Measurements from ENCODE around the gene NME5. TPM values are rescaled to one million over a fixed set of nuclear protein-coding genes. Genes with fewer than 3 reads are reported as not detected.
"Not testable (repeated sequence)": the region's sequence is repeated elsewhere in the genome, so short reads cannot be mapped to it uniquely, and the experiment has no call there.

NME5 gene
- total and polyA plus RNA-seq, 2 of the 4 experiments (the other 2 are of a cell fraction) = 0.17 to 0.18 TPM

DNA sequence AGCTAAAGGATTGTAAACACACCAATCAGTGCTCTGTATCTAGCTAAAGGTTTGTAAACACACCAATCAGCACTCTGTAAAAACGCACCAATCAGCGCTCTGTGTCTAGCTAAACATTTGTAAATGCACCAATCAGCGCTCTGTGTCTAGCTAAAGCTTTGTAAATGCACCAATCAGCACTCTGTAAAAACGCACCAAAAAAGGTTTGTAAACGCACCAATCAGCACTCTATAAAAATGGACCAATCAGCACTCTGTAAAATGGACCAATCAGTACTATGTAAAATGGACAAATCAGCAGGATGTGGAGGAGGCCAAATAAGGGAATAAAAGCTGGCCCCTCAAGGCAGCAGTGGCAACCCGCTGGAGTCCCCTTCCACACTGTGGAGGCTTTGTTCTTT lies 4.3 kb upstream of the NME5 start:
- H3K4ac ChIP-seq (ENCODE audit: low read depth, low read length); DNase-seq; intact Hi-C loops (cut with micrococcal nuclease); H2BK120ac ChIP-seq (ENCODE audit: low read depth, low read length); H3K79me1 ChIP-seq (ENCODE audit: low read depth in 1 of 2, low read length in 2 of 2); H3K14ac ChIP-seq (replicated peaks; ENCODE audit: low read depth, low read length); H4K20me1 ChIP-seq (ENCODE audit: insufficient read depth, low read length); H3K4me1 ChIP-seq (ENCODE audit: control insufficient read depth, insufficient read depth, low read length); H3K4me2 ChIP-seq (ENCODE audit: low read depth, low read length); ATAC-seq (ENCODE audit: low read depth); CTCF ChIA-PET; H4K5ac ChIP-seq (ENCODE audit: low read depth, low read length); H2AK5ac ChIP-seq (ENCODE audit: low read depth, low read length); H4K91ac ChIP-seq (ENCODE audit: insufficient read depth, low read depth, low read length); H2AK9ac ChIP-seq (replicated peaks; ENCODE audit: low read depth, low read length, poor library complexity); H3K36me3 ChIP-seq (ENCODE audit: control insufficient read depth, insufficient read depth, low read length); H3K27ac ChIP-seq (ENCODE audit: insufficient read depth, low read length); H3K18ac ChIP-seq (ENCODE audit: low read depth, low read length); H3K9ac ChIP-seq (ENCODE audit: low read depth, low read length); H3K4me3 ChIP-seq (ENCODE audit: insufficient read depth, low read depth, low read length); dilution Hi-C loops (cut with HindIII; ENCODE audit: low sequenced_read_pairs, unreplicated experiment); H3K56ac ChIP-seq (ENCODE audit: extremely low read depth, insufficient read depth, low read length); H2BK15ac ChIP-seq (ENCODE audit: low read depth, low read length); H4K8ac ChIP-seq (ENCODE audit: low read depth in 2 of 2, low read length in 2 of 2); POLR2A ChIA-PET (ENCODE audit: unreplicated experiment); H3K9me3 ChIP-seq (ENCODE audit: control insufficient read depth, insufficient read depth, low read length); H3K9me1 ChIP-seq (ENCODE audit: insufficient read depth, low read length); BruUV-seq (replicated peaks); H2BK20ac ChIP-seq (ENCODE audit: low read depth, low read length); H3K23ac ChIP-seq (ENCODE audit: low read depth, low read length); H2AFZ ChIP-seq (replicated peaks; ENCODE audit: low read length, poor library complexity); H3K27me3 ChIP-seq (ENCODE audit: control insufficient read depth, insufficient read depth, low read length); H2BK5ac ChIP-seq (ENCODE audit: low read depth, low read length, poor library complexity, severe bottlenecking): not testable (repeated sequence)
- 67% methylated on average over 1 of the region's 6 CpGs; no CpG with 5 or more reads in 1 of the 2 experiments for WGBS, 2 experiments (ENCODE audit: extremely low coverage in 2 of 2, insufficient read length in 1 of 2)
- in situ Hi-C loops (cut with MboI; ENCODE audit: low sequenced_read_pairs) = loop anchor here (25.0 kb wide), 2 partner anchors 106 to 506 kb away; partner anchors contain the start of gene FAM13B
